ENCODE measurements around the gene TFIP11.

The TFIP11 gene

GRCh38 chr22:26450453-26451185 lies 61.7 kb downstream of the TFIP11 start:
- no peak for DNase-seq (ENCODE audit: low read depth in 1 of 2, low spot score in 1 of 2)

GRCh38 chr22:26448941-26449340 lies 63.3 kb downstream of the TFIP11 start:
- no peak for DNase-seq (ENCODE audit: low read depth in 1 of 2, low spot score in 1 of 2)

- DNase-seq (ENCODE audit: low read depth in 1 of 2, low spot score in 1 of 2): no peak
Measured at GRCh38 chr22:26448334-26448733, 63.9 kb downstream of the TFIP11 start.

- DNase-seq (ENCODE audit: low read depth in 1 of 2, low spot score in 1 of 2): no peak
Measured at GRCh38 chr22:26447584-26448329, 64.5 kb downstream of the TFIP11 start.

GRCh38 chr22:26446808-26447515 lies 65.3 kb downstream of the TFIP11 start:
- DNase-seq (ENCODE audit: low read depth in 1 of 2, low spot score in 1 of 2): no peak

- no peak for DNase-seq (ENCODE audit: low read depth in 1 of 2, low spot score in 1 of 2)
Measured at GRCh38 chr22:26445577-26446275, 66.5 kb downstream of the TFIP11 start.

GRCh38 chr22:26444777-26445176 lies 67.5 kb downstream of the TFIP11 start:
- no peak for DNase-seq (ENCODE audit: low read depth in 1 of 2, low spot score in 1 of 2)

GRCh38 chr22:26443901-26444690 lies 68.2 kb downstream of the TFIP11 start:
- no peak for DNase-seq (ENCODE audit: low read depth in 1 of 2, low spot score in 1 of 2)

GRCh38 chr22:26442086-26442756 lies 70.1 kb downstream of the TFIP11 start:
- DNase-seq (ENCODE audit: low read depth in 1 of 2, low spot score in 1 of 2): no peak

All from activated T-helper 1 cell treated with anti-CD3 and anti-CD28 coated beads, Interleukin-2, amount 50 U/mL, for 16 hours (primary cell).